SU-DHL-6 (cell line): ENCODE results near the gene SMPD3.

Experiments used
- CTCF ChIP-seq: fragments of 200-600 bp; sonication (generic); IDR thresholded peaks from one replicate; pipeline ENCODE4 v1.5.1; 2017; ENCODE audit warnings: antibody characterized with exemption, mild to moderate bottlenecking, low read length, moderate library complexity; ENCODE audit not compliant: insufficient read depth, poor library complexity, severe bottlenecking
- EZH2phosphoT487 ChIP-seq: fragments of 200-600 bp; sonication (generic), shearing (Covaris generic); conservative IDR thresholded peaks from 2 replicates; pipeline ENCODE4 v1.6.1; 2018; ENCODE audit warnings: mild to moderate bottlenecking, antibody characterized with exemption, low read length, moderate library complexity, mixed read lengths

GRCh38 chr16:68366062-68366461, 82.2 kb downstream of the SMPD3 start:
- TF ChIP-seq CTCF = no peak
- no peak for TF ChIP-seq EZH2phosphoT487
